ENCODE results near the gene SLC44A4. TPM values are rescaled to one million over a fixed set of nuclear protein-coding genes. Genes with fewer than 3 reads are reported as not detected.
"Not testable (repeated sequence)": the region's sequence is repeated elsewhere in the genome, so short reads cannot be mapped to it uniquely, and the experiment has no call there.

The SLC44A4 gene
- polyA plus RNA-seq, 4 donors, result 44.2 to 55.2 (median 44.7) TPM

DNA sequence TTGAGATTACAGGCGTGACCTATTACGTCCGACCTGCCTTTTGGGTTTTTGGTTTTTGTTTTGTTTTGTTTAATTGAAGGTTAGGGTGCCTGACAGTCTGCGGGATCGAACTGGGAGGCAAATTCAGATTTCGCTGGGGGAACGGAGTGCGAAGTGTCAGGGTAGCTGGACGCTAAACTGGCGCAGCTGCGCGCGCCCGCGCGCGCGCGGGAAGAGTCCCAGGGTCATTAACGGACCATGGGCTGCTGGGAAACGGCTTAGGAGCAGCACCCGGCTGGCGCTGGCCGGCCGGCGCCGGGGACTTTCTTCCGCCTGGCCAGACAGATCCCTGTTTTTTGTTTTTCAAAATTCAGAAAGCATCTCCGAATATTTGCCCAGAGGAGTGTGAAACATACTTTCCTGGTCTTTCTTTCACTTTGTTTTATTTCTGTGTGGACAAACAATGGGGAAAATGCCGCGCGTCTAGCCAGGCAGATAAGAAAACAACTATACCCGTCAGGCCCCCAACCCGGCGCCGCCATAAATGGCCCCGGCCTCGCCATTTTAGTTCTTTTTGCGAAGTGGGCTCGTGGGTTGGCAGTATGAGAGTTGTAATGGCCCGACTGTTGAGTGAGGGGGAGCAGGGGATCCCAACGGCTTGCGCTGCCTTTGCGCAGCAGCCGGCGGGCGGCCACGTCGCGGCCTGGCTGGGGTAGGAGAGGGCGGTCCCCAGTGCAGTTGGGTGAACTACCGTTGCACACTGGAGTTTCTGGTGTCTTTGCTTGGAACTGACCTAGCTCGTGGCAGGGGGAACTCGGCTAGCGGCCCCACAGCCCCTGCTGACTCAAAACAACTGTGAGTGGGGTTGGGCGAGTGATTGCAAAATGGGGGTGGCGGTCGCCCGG, 44.2 kb downstream of the SLC44A4 start:
- peak; percentile 87 to 91 (median 88) for DNase-seq (ENCODE audit: low read depth in 4 of 4, low spot score in 3 of 4)

DNA sequence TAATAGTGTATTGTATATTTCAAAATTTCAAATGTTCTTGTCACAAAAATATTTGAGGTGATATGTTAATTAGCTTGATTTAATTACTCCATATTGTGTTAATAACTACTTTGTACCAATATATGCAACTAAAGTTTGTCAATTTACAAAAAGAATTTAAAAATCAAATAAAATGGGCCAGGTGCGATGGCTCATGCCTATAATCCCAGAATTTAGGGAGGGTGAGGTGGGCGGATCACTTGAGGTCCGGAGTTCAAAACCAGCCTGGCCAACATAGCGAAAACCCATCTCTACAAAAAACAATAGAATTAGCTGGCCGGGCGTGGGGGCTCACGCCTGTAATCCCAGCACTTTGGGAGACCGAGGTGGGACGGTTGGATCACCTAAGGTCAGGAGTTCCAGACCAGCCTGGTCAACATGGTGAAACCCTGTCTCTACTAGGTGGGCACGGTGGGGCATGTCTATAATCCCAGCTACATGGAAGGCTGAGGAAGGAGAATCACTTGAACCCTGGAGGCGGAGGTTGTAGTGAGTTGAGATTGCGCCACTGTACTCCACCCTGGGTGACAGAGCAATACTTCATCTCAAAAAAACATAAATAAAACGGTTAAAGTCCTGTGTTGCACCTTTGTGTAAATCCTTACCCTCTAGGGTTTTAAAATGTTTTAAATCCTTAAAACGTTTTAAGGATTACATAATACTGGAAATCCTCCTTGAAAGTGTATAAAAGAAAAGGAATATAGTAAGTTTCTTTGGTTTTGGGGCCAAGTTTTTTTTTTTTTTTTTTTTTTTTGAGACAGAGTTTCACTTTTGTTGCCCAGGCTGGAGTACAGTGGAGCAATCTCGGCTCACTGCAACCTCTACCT, 47.2 kb downstream of the SLC44A4 start:
- no peak for DNase-seq (ENCODE audit: low read depth in 4 of 4, low spot score in 3 of 4)

DNA sequence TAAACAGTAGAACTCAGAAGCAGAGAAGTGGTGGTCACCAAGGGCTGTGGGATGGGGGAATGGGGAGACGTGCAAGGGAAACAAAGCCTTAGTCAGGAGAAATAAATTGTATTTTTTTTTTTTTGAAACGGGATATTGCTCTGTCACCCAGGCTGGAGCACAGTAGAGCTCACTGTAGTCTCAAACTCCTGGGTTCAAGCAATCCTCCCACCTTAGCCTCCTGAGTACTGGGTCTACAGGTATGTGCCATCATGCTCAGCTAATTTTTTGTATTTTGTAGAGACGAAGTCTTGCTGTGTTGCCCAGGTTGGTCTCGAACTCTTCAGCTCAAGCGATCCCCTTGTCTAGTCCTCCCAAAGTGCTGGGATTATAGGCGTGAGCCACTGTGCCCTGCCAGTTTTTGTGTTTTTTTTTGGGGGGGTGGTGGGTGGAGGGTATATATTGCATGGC, 47.9 kb downstream of the SLC44A4 start:
- DNase-seq (ENCODE audit: low read depth in 4 of 4, low spot score in 3 of 4), result no peak

DNA sequence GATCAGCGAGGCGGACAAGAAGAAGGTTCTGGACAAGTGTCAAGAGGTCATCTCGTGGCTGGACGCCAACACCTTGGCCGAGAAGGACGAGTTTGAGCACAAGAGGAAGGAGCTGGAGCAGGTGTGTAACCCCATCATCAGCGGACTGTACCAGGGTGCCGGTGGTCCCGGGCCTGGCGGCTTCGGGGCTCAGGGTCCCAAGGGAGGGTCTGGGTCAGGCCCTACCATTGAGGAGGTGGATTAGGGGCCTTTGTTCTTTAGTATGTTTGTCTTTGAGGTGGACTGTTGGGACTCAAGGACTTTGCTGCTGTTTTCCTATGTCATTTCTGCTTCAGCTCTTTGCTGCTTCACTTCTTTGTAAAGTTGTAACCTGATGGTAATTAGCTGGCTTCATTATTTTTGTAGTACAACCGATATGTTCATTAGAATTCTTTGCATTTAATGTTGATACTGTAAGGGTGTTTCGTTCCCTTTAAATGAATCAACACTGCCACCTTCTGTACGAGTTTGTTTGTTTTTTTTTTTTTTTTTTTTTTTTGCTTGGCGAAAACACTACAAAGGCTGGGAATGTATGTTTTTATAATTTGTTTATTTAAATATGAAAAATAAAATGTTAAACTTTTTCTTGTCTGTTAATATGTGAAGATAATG, 49.0 kb downstream of the SLC44A4 start:
- no peak for DNase-seq (ENCODE audit: low read depth in 4 of 4, low spot score in 3 of 4)

DNA sequence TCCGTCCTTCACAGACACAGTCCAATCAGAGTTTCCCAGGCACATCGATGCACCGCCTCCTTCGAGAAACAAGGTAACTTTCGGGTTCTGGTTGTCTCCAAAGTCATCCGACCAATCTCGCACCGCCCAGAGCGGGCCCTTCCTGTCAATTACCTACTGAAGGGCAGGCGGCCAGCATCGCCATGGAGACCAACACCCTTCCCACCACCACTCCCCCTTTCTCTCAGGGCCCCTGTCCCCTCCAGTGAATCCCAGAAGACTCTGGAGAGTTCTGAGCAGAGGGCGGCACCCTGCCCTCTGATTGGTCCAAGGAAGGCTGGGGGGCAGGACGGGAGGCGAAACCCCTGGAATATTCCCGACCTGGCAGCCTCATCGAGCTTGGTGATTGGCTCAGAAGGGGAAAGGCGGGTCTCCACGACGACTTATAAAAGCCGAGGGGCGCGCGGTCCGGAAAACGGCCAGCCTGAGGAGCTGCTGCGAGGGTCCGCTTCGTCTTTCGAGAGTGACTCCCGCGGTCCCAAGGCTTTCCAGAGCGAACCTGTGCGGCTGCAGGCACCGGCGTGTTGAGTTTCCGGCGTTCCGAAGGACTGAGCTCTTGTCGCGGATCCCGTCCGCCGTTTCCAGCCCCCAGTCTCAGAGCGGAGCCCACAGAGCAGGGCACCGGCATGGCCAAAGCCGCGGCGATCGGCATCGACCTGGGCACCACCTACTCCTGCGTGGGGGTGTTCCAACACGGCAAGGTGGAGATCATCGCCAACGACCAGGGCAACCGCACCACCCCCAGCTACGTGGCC, 51.3 kb downstream of the SLC44A4 start, which contains the start of gene HSPA1B:
Gene HSPA1B, plus strand, starts transcription at position 453 of the 794 bp plus-strand sequence. Its CDS starts 213 bp downstream, at position 666.
- peak; percentile 96 to 100 (median 99) for DNase-seq (ENCODE audit: low read depth in 4 of 4, low spot score in 3 of 4)

DNA sequence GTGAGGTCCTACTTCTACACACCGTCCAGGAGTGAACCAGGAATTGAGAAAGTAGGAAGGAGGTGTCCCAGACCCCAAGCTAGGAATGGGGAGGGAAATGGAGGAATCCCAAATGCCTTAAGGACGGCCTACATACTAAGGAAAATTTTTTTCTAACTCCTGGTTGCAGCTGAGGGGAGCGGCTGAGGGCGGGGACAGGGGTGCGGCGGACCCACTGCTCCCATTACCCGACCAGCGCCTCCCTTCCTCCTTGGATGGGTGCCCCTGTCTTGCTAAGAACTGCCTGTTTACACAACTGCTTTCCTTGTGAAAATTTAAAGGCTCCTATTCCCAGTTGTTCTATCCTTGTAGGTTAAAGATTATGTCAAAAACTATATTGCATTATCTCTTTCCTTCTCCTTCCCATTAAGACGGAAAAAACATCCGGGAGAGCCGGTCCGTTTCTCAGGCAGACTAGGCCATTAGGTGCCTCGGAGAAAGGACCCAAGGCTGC, 52.0 kb downstream of the SLC44A4 start:
- peak in 2 of 4 donors; percentile 75 to 78 for DNase-seq (ENCODE audit: low read depth in 4 of 4, low spot score in 3 of 4)

DNA sequence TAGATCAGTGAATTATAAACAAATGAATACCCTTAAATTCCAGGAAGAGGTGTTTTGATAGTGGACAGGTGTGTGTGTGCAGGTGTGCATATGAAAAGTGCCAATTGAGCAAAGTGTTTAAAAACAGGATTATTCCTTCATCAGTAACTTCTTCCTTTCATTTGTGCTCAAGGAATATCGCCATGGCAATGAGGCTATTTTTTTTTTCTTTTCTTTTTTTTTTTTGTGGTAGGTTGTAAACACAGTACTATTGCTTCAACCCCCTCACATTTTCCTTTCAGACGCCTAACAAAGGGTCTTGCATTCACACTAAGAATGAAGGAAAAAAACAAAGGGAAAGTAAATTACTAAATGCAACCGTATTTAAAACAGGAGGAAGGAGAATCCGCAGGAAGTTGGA, 53.2 kb downstream of the SLC44A4 start:
- DNase-seq (ENCODE audit: low read depth in 4 of 4, low spot score in 3 of 4), result no peak

DNA sequence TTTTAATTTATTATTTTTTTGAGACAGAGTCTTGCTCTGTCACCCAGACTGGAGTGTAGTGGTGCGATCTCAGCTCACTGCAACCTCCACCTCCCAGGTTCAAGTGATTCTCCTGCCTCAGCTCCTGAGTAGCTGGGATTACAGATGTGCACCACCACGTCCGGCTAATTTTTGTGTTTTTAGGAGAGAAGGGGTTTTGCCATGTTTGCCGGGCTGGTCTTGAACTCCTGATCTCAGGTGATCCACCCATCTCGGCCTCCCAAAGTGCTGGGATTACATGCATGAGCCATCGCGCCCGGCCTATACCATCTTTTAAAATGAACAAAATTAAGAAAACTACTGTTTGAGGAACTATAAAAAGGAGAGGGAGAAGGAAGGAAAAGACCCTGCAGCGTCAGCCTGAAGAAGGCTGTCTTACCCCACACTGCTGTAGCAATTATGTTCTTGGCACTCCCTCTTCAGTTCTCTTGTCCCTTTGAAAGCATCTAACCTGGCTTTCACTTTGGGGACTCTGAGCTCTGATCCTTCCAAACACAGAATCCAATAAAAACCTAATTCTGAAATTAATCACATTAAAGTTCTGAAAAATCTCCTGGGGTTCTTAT, 55.1 kb downstream of the SLC44A4 start:
- not testable (repeated sequence) for DNase-seq (ENCODE audit: low read depth in 4 of 4, low spot score in 3 of 4)

DNA sequence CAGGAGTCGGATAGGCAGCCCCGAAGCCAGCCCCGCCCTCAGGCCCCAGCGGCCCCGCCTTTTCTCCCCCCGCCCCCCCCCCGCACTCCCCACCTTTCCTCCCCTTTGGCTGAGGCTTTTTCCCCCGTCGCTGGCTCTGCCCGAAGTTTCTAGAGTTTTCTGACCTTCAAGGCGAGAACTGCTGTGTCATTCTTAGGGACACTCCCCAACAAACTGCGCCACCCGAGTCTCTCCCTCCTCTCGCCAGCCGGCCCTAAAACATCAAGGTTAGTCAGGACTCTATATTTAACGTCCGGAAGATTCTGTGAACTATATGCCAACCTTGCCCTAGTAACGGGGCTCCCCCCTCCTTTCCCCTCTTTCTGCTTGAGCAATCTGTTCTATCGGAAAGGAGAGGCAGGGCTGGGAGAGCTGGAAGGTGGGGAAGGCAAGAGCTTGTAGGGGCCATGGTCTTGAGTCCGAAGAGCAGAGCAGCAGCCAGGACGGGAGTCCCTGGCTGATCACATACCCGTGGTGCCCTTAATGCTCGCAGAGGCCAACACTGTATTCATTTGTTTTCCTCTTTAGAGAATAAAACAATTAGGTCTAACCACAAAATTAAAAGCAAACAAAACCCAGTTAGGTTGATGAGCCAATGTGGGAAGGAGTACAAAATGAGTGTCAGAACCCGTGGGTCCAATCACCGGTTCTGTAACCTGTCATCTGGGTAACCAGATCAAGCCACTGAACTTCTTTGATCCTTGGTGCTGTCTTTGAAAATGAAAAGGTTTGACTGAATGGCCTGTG, 56.6 kb downstream of the SLC44A4 start:
- peak in 1 of 4 donors; percentile 69 for DNase-seq (ENCODE audit: low read depth in 4 of 4, low spot score in 3 of 4)

DNA sequence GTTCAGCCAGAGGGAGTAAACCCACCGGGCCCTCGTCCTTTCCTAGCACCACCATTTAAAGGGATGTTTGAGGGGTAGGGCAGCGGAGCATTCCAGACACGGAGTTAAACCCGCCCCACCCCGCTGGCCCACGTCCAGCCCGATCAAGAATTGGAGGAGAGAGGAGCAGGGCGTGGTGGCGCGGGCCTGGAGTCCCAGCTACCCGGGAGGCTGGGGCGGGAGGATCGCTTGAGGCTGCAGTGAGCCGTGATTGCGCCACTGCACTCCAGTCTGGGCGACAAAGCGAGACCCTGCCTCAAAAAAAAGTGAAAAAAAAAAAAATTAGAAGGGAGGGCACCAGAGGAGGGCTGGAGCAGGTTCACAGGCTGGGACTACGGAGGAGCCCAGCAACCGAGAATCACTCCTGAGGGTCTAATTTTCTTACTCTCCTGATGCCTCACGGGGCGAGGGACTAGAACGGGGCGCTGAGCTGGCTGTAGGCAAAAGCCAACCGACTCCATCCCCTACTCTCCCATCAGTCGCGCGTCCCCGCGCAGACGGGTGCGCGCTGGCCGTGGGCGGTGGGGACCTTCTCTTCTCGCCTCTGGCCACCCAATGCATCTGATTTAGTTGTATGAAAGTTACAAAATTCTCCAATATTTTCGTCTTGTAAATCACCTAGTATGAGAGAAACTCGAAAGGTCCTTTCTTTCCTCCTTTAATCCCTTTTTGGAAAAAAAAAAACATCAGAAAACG, 57.3 kb downstream of the SLC44A4 start:
- no peak for DNase-seq (ENCODE audit: low read depth in 4 of 4, low spot score in 3 of 4)

DNA sequence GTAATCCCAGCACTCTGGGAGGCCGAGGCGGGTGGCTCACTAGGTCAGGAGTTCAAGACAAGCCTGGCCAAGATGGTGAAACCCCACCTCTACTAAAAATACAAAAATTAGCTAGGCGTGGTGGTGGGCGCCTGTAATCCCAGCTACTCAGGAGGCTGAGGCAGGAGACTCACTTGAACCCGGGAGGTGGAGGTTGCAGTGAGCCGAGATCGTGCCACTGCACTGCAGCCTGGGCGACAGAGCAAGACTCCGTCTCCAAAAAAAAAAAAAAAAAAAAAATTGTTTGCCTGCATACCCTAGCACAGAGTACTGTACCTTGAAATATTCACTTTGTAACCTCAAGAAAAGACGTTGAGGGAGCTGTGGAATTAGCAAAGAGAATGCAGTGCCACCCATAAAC, 58.4 kb downstream of the SLC44A4 start:
- DNase-seq (ENCODE audit: low read depth in 4 of 4, low spot score in 3 of 4), result not testable (repeated sequence)

DNA sequence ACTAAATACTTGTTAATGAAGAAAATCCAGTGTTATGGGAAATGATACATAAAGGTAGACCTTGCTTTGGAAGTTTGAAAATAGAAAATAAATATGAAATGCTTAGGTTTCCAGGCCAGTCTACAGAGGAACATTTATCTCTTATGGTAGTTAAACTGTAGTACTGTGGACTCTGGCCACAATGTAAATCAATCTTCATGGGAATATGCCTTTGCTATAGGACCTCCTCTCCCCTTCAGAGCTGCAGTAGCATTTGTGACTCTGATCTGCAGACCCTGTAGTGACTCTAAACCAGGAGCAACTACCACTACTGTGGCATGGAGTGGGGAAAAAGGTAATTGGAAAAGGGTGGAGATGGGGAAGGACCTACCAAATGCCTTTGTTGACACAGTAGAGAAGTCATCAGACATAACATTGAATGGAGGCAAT, 58.9 kb downstream of the SLC44A4 start:
- no peak for DNase-seq (ENCODE audit: low read depth in 4 of 4, low spot score in 3 of 4)

DNA sequence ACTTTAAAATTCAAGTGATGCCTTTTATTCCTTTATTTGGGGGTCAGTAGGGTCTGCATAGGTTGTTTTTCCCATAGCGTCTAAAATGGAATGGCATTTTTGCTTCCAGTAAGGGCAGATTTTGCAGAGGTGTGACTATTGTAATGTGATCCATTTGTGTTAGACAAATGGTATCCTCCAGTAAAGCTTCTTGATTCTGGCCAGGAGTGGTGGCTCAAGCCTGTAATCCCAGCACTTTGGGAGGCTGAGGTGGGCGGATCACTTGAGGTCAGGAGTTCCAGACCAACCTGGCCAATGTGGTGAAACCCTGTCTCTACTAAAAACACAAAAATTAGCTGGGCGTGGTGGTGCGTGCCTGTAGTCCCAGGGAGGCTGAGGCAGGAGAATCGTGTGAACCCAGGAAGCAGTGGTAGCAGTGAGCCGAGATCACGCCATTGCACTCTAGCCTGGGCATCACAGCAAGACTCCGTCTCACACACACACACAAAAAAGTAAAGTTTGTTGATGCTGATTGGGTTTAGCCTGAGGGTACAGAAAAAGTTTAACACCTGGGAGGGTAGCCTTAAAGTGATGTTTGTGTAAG, 60.8 kb downstream of the SLC44A4 start:
- DNase-seq (ENCODE audit: low read depth in 4 of 4, low spot score in 3 of 4), result not testable (repeated sequence)

DNA sequence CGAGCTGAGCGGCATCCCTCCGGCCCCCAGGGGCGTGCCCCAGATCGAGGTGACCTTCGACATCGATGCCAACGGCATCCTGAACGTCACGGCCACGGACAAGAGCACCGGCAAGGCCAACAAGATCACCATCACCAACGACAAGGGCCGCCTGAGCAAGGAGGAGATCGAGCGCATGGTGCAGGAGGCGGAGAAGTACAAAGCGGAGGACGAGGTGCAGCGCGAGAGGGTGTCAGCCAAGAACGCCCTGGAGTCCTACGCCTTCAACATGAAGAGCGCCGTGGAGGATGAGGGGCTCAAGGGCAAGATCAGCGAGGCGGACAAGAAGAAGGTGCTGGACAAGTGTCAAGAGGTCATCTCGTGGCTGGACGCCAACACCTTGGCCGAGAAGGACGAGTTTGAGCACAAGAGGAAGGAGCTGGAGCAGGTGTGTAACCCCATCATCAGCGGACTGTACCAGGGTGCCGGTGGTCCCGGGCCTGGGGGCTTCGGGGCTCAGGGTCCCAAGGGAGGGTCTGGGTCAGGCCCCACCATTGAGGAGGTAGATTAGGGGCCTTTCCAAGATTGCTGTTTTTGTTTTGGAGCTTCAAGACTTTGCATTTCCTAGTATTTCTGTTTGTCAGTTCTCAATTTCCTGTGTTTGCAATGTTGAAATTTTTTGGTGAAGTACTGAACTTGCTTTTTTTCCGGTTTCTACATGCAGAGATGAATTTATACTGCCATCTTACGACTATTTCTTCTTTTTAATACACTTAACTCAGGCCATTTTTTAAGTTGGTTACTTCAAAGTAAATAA, 61.5 kb downstream of the SLC44A4 start:
- DNase-seq (ENCODE audit: low read depth in 4 of 4, low spot score in 3 of 4), result not testable (repeated sequence)

DNA sequence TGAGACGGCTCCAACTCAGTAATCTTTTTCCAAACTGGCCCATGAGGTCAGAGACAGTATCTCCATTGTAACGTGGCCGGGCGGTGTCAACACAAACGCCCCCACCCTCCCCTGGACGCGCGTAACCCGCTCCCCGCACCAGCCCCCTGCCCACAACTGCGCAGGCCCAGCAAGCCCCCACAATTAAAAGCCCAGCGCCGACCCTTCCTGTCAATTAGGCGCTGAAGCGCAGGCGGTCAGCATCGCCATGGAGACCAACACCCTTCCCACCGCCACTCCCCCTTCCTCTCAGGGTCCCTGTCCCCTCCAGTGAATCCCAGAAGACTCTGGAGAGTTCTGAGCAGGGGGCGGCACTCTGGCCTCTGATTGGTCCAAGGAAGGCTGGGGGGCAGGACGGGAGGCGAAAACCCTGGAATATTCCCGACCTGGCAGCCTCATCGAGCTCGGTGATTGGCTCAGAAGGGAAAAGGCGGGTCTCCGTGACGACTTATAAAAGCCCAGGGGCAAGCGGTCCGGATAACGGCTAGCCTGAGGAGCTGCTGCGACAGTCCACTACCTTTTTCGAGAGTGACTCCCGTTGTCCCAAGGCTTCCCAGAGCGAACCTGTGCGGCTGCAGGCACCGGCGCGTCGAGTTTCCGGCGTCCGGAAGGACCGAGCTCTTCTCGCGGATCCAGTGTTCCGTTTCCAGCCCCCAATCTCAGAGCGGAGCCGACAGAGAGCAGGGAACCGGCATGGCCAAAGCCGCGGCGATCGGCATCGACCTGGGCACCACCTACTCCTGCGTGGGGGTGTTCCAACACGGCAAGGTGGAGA, 63.6 kb downstream of the SLC44A4 start, which contains the start of the genes HSPA1A and HSPA1L:
Gene HSPA1A, plus strand, starts transcription at position 519 of the 814 bp plus-strand sequence. Its CDS starts 214 bp downstream, at position 733.
Gene HSPA1L, minus strand, starts transcription at position 259 of the 814 bp plus-strand sequence. CDS start 3,311 bp downstream, outside the sequence.
- DNase-seq (ENCODE audit: low read depth in 4 of 4, low spot score in 3 of 4), result peak; percentile 92 to 97 (median 94)
